SIG-M5 treated with dmso at 0.1 percent for 504 hours (cell line): Measurements from ENCODE around the gene GALNT11.

Source experiments
- DNase-seq: peaks from one replicate; lab custom pipeline; 2025; ENCODE audit not compliant: unreplicated experiment; lab: John Stamatoyannopoulos, UW

Gene GALNT11

DNA sequence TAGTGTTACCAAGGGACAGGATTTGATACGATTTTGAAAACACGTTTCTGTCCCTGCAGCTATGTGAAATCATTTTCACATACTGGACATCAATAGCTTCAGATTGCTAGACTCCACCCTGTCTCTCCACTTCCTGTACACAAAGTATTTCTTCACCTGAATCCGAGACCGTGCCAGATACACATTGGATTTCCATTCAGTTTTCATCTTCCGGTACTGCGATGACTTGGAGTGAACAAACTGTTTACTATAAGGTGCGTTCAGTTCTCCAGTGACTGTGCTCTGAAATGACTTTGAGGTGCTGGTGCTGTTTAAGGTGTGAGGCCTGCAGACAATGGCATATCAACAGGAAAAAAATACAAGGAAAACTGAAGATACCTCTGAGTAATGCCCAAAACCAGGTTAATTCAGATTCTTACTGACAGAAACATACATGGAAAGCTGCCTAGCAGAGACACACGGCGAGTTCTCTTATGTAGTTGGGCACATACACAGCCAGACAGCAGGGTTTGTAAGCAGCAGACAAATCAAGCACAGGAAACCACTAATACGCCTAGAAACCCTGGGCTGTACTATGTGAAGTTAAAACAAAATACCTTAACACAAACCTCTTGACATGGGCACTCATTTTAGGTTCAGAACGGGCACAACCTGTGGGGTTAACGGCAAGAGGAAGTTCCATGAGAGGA is 119.2 kb downstream of the GALNT11 start:
- no peak for DNase-seq

GRCh38 chr7:152145853-152146466 is 120.5 kb downstream of the GALNT11 start:
- peak; percentile 27 for DNase-seq

GRCh38 chr7:152148706-152149105 is 123.2 kb downstream of the GALNT11 start:
- no peak for DNase-seq

- no peak for DNase-seq
These were observed 123.9 kb downstream of the GALNT11 start for GRCh38 chr7:152149363-152149762.

DNA sequence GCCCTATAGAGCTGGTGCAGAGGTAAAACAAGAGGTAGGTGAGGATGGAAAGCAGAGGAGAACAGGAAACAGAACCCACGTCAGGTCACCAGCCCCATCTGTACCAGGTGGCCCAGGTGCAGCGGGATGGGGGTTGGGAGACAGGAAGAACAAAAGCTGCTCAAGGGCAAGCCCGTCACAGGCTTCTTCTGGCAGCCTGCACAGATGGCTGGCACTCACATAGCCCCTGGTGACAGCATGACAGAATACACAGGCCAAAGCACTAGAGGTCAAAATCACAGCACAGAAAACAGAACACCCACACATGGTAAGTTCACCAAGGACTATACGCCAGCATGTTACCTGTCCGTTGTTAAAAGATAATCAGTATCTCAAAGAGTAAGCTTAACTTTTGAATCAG is 126.8 kb downstream of the GALNT11 start:
- DNase-seq, result no peak

DNA sequence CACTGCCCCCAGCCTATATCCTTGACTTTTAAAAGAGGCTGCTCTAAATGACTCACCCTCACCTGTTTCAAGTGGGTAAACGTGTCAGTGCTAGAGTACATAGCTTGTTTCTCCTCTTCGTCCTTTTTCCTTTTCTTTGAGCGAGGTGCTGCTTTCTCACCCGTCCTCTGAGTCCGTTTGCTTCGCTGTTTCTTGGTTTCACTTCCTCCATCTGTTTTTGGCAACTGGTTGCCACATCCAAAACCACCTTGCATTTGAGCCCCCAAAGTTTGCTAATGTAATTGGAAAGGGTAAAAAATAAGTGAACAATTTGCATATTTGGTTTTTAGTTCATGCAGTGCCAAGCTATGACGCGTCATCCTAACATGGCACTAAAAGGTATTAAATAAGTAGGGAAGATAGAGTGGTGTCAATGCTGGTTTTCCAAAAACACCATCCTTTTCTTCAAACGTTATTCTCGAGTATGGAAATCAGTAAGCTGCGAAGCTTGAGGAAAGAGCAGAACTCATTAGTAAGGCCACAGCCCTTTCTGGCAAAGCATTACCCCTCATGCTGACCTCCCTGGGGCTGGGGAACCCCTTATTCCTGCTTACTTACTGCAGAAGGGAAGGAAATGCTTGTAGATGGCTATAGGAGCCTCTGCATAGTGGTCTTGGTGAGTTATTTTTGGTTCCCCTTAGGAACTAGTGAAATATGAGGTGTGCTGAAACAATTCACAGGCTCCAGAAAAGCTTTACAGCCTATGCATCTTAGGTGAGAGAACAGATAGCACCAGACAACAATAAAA is 133.5 kb downstream of the GALNT11 start:
- peak; percentile 90 for DNase-seq

DNA sequence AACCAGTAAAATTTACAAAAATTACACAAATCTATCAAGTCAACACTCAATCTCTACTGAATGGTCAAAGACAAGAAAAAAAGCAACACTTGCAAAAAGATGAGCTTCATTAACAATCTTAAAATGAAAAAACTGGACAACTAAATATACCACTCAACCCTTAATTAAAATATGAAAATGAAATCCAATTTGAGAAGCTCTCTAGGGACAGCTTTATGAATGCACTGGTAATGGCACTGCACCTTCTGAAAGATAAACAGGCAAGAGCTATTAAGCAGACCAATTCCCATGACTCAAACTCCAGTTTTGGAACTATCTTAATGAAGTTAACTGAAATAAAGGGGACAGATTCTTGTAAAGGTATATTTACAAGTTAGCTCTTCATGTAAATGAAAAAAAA is 135.7 kb downstream of the GALNT11 start:
- no peak for DNase-seq

GRCh38 chr7:152162287-152162686 is 136.8 kb downstream of the GALNT11 start:
- no peak for DNase-seq
